Bronchial epithelial cell (primary cell): ENCODE data around the gene SCAMP1. TPM values are rescaled to one million over a fixed set of nuclear protein-coding genes. Genes with fewer than 3 reads are reported as not detected.

Experiments
- DNase-seq: peaks from one replicate; pipeline ENCODE4 v3.0.0-alpha.2; 2010; ENCODE audit warnings: low read depth
- FAIRE-seq: peaks from 2 replicates; lab custom pipeline; 2011; peaks lifted over from hg19 to GRCh38; lab: Jason Lieb, UNC
- H3K27me3 ChIP-seq: 2 replicates; pipeline ENCODE4 v1.5.1; 2011; ENCODE audit warnings: low read length; ENCODE audit not compliant: control insufficient read depth, insufficient read depth
- H3K36me3 ChIP-seq: 2 replicates; pipeline ENCODE4 v1.5.1; 2011; ENCODE audit warnings: low read length; ENCODE audit not compliant: control insufficient read depth, insufficient read depth
- H3K4me3 ChIP-seq: 2 replicates; pipeline ENCODE4 v1.5.1; 2011; ENCODE audit warnings: mild to moderate bottlenecking, low read depth, low read length, control low read depth
- CTCF ChIP-seq: IDR thresholded peaks from 2 replicates; pipeline ENCODE4 v1.5.1; 2011; ENCODE audit warnings: mild to moderate bottlenecking, moderate library complexity, low read length, control low read depth, inconsistent platforms; ENCODE audit not compliant: insufficient read depth, severe bottlenecking
- total RNA-seq: library from RNA; depleted of rRNA; stranded (reverse); fragments of >200 nt; gene quantifications from 2 replicates; pipeline ENCODE4 v1.2.1, GENCODE V29; 2014

Gene SCAMP1
- total RNA-seq, 1 donor from 2014 or later, result 58.7 TPM

- Histone ChIP-seq H3K4me3 (peak overlapping the region; percentile 99), H3K36me3 (peaks cover 2% of the 10 kb centered on the region), H3K27me3 (no peaks in the 10 kb centered on the region)
- no peak for FAIRE-seq
- DNase-seq, result no peak
- TF ChIP-seq CTCF, result no peak
These were observed 1.2 kb downstream of the SCAMP1 start for GRCh38 chr5:78361631-78361993.

- no peaks in the 10 kb centered on the region for H3K36me3 ChIP-seq
- H3K4me3 ChIP-seq, result no peak overlapping the region
- TF ChIP-seq CTCF, result no peak
- FAIRE-seq (no peak), DNase-seq (no peak)
- no peaks in the 10 kb centered on the region for H3K27me3 ChIP-seq
These were observed 1.8 kb downstream of the SCAMP1 start for GRCh38 chr5:78362220-78362619.

- FAIRE-seq (no peak), DNase-seq (no peak)
- H3K36me3 ChIP-seq, result no peaks in the 10 kb centered on the region
- H3K4me3 ChIP-seq, result no peak overlapping the region
- no peak for TF ChIP-seq CTCF
- no peaks in the 10 kb centered on the region for H3K27me3 ChIP-seq
These were observed 3.6 kb downstream of the SCAMP1 start for GRCh38 chr5:78364005-78364404.

- Histone ChIP-seq H3K4me3 (no peak overlapping the region), H3K36me3 (no peaks in the 10 kb centered on the region), H3K27me3 (no peaks in the 10 kb centered on the region)
- FAIRE-seq, result no peak
- TF ChIP-seq CTCF, result no peak
- DNase-seq, result no peak
These were observed 7.0 kb downstream of the SCAMP1 start for GRCh38 chr5:78367318-78367991.

- TF ChIP-seq CTCF, result no peak
- Histone ChIP-seq H3K36me3 (no peaks in the 10 kb centered on the region), H3K4me3 (no peak overlapping the region), H3K27me3 (no peaks in the 10 kb centered on the region)
- DNase-seq, result no peak
- no peak for FAIRE-seq
These were observed 9.3 kb downstream of the SCAMP1 start for GRCh38 chr5:78369680-78370079.

- no peaks in the 10 kb centered on the region for H3K36me3 ChIP-seq
- no peak for DNase-seq
- FAIRE-seq, result no peak
- TF ChIP-seq CTCF, result no peak
- no peaks in the 10 kb centered on the region for H3K27me3 ChIP-seq
- no peak overlapping the region for H3K4me3 ChIP-seq
These were observed 12.8 kb downstream of the SCAMP1 start for GRCh38 chr5:78373231-78373630.
